Hepatocyte (in vitro differentiated cells): ENCODE results near the gene IKZF3.
"Not testable (repeated sequence)": the region's sequence is repeated elsewhere in the genome, so short reads cannot be mapped to it uniquely, and the experiment has no call there.

Experiments
- CTCF ChIP-seq: fragments of 200-600 bp; sonication (generic); IDR thresholded peaks from 2 replicates; pipeline ENCODE4 v1.5.1; 2016; ENCODE audit warnings: antibody characterized with exemption, mild to moderate bottlenecking; ENCODE audit not compliant: poor library complexity
- EZH2 ChIP-seq: fragments of 200-600 bp; sonication (generic); IDR thresholded peaks from 2 replicates; pipeline ENCODE4 v1.6.1; 2016; ENCODE audit warnings: antibody characterized with exemption, mild to moderate bottlenecking, borderline replicate concordance
- EZH2phosphoT487 ChIP-seq: fragments of 200-600 bp; sonication (generic); IDR thresholded peaks from one replicate; pipeline ENCODE4 v1.6.1; 2018; ENCODE audit warnings: antibody characterized with exemption, mild to moderate bottlenecking, low read depth, moderate library complexity; ENCODE audit not compliant: unreplicated experiment, severe bottlenecking

GRCh38 chr17:39711071-39711470 lies 153.0 kb downstream of the IKZF3 start:
- not testable (repeated sequence) for TF ChIP-seq CTCF, EZH2phosphoT487, EZH2
